Measurements from ENCODE around the gene TMEM266.
"Not testable (repeated sequence)": the region's sequence is repeated elsewhere in the genome, so short reads cannot be mapped to it uniquely, and the experiment has no call there.

Gene TMEM266

DNA sequence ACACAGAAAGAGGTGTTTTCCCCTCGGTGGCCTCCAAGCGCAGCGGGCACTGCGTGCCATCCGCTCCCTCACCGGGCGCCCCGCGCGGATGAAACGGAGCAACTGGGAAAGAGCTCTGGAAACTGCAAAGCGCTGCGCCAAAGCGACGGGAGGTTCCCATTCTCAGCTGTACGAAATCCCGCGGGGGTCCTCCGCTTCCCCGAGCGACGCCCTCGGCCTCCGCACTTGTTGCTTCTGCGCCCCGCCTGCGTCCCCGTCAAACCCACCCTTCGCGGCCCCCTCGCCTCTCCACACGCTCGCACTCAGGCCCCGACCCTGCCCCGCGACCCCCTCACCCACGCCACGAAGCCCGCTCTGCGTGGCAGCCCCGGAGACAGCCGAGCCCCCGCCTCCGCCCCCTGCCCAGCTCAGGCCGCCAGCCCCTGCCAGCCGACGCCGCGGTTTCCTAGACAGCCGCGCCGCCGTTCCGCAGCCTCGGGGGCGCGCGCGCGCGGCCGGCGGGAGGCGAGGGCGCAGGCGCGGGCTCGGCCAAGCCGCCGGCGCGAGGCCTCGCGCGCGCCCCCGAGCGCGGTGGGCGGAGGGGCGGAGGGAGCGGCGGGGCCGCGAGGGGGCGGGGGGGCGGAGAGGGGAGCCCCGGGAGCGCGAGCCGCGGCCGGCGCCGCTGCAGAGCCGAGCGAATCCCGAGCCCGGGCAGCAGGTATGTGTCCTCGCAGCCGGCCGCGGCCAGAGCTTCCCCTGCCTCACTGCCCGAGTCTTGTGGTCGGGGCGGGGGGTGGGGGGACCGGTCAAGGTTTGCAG lies at the start of gene TMEM266:
TMEM266 (plus strand) TSS at position 666 of the 798 bp plus-strand sequence. CDS start 74,279 bp downstream, outside the sequence.
- Mint-ChIP-seq H3K4me1 (peaks cover 15% of the 10 kb centered on the region), H3K9me3 (no peaks in the 10 kb centered on the region), H3K27ac (no peak within 1 kb of the TSS), H3K4me3 (peak within 1 kb of the TSS; percentile 61), H3K36me3 (no peaks in the 10 kb centered on the region), H3K27me3 (peaks cover 75% of the 10 kb centered on the region)
- DNase-seq, result peak; percentile 40
- CTCF ChIA-PET, result interaction anchor here (0.7 to 9.5 kb wide), 8 partner anchors 17 to 330 kb away, joined by 3 to 203 read pairs (median 3); no protein-coding TSS in a partner anchor

DNA sequence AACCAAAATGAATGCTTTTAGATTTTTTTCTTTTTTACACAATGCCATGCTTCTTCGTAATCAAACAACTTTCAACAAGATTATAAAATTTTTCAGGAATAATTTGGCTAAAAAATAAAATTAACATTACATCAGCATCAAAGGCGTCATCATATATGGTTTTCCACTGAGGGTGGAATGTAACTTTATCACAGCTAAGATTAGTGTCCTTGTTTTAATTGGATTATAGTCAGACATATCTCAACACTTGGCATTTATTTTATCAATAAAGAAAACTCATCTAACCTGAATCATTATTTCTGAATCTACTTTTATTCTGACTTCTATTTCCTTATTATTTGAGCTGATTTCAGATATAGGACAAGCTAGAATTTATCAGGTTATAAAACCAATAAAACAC lies 49.2 kb upstream of the TMEM266 start:
- H3K4me3 Mint-ChIP-seq, result no peak overlapping the region
- no peaks in the 10 kb centered on the region for H3K9me3 Mint-ChIP-seq
- H3K27me3 Mint-ChIP-seq, result peaks cover 16% of the 10 kb centered on the region
- CTCF ChIA-PET, result interaction anchor here (0.6 kb wide), 1 partner anchor 27 kb away, joined by 3 read pairs; no protein-coding TSS in a partner anchor
- peaks cover 2% of the 10 kb centered on the region for H3K4me1 Mint-ChIP-seq
- no peak for DNase-seq
- H3K36me3 Mint-ChIP-seq, result no peaks in the 10 kb centered on the region
- H3K27ac Mint-ChIP-seq, result no peak overlapping the region

GRCh38 chr15:76011627-76012551 lies 47.9 kb upstream of the TMEM266 start, which contains the start of gene NRG4:
NRG4 (minus strand) TSS chr15:76012424; CDS start chr15:76011230, 1,194 bp downstream.
- H3K4me1 Mint-ChIP-seq, result peaks cover 2% of the 10 kb centered on the region
- CTCF ChIA-PET, result no interaction called here
- H3K36me3 Mint-ChIP-seq, result no peaks in the 10 kb centered on the region
- H3K4me3 Mint-ChIP-seq, result no peak within 1 kb of the TSS
- H3K9me3 Mint-ChIP-seq, result peaks cover 4% of the 10 kb centered on the region
- no peak within 1 kb of the TSS for H3K27ac Mint-ChIP-seq
- DNase-seq, result no peak
- peaks cover 13% of the 10 kb centered on the region for H3K27me3 Mint-ChIP-seq

DNA sequence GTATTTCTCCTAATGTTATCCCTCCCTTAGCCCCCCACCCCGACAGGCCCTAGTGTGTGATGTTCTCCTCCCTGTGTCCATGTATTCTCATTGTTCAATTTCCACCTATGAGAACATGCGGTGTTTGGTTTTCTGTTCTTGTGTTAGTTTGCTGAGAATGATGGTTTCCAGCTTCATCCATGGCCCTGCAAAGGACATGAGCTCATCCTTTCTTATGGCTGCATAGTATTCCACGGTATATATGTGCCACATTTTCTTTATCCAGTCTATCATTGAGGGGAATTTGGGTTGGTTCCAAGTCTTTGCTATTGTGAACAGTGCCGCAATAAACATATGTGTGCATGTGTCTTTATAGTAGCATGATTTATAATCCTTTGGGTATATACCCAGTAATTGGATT lies 46.3 kb upstream of the TMEM266 start:
- CTCF ChIA-PET, DNase-seq, H3K9me3 Mint-ChIP-seq, H3K27ac Mint-ChIP-seq, H3K4me3 Mint-ChIP-seq, H3K36me3 Mint-ChIP-seq, H3K4me1 Mint-ChIP-seq: not testable (repeated sequence)
- H3K27me3 Mint-ChIP-seq, result peaks cover 13% of the 10 kb centered on the region

- CTCF ChIA-PET, result no interaction called here
- Mint-ChIP-seq H3K36me3 (no peaks in the 10 kb centered on the region), H3K27me3 (peaks cover 11% of the 10 kb centered on the region), H3K4me1 (no peaks in the 10 kb centered on the region), H3K4me3 (no peak overlapping the region), H3K9me3 (peaks cover 12% of the 10 kb centered on the region), H3K27ac (no peak overlapping the region)
- no peak for DNase-seq
These were observed 35.6 kb upstream of the TMEM266 start for GRCh38 chr15:76024021-76024768.

GRCh38 chr15:76032046-76032445 lies 27.7 kb upstream of the TMEM266 start:
- H3K27ac Mint-ChIP-seq, result no peak overlapping the region
- H3K4me3 Mint-ChIP-seq, result no peak overlapping the region
- no peak for DNase-seq
- no peaks in the 10 kb centered on the region for H3K4me1 Mint-ChIP-seq
- H3K36me3 Mint-ChIP-seq, result no peaks in the 10 kb centered on the region
- CTCF ChIA-PET, result no interaction called here
- no peaks in the 10 kb centered on the region for H3K9me3 Mint-ChIP-seq
- peaks cover 22% of the 10 kb centered on the region for H3K27me3 Mint-ChIP-seq

- no peaks in the 10 kb centered on the region for H3K9me3 Mint-ChIP-seq
- CTCF ChIA-PET, result no interaction called here
- H3K27me3 Mint-ChIP-seq, result peaks cover 27% of the 10 kb centered on the region
- H3K4me3 Mint-ChIP-seq, result no peak overlapping the region
- no peak overlapping the region for H3K27ac Mint-ChIP-seq
- H3K4me1 Mint-ChIP-seq, result no peaks in the 10 kb centered on the region
- no peak for DNase-seq
- no peaks in the 10 kb centered on the region for H3K36me3 Mint-ChIP-seq
These were observed 26.3 kb upstream of the TMEM266 start for GRCh38 chr15:76033438-76033837.

- no peaks in the 10 kb centered on the region for H3K9me3 Mint-ChIP-seq
- no peaks in the 10 kb centered on the region for H3K4me1 Mint-ChIP-seq
- no peak overlapping the region for H3K4me3 Mint-ChIP-seq
- H3K27me3 Mint-ChIP-seq, result peaks cover 33% of the 10 kb centered on the region
- no peak overlapping the region for H3K27ac Mint-ChIP-seq
- H3K36me3 Mint-ChIP-seq, result no peaks in the 10 kb centered on the region
- no peak for DNase-seq
- CTCF ChIA-PET, result no interaction called here
These were observed 25.7 kb upstream of the TMEM266 start for GRCh38 chr15:76034111-76034510.

DNA sequence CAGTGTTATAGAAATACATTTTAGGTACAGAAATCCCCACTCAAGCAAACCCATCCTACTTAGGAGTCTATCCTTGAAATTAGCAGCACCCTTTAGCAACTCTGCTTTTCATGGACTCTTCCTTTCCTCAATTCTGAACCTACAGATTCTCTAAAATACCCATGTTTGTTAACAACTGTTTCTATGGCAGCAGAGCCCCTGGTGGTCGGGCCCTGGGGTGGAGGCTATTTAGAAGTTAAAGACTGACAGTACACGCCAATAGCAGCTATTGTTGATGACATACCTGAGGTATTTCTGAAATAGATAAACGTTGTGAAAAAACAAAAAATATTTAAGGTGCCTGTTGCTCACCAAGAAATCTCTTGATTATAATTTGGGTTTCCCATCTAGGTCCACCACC lies 24.2 kb upstream of the TMEM266 start:
- Mint-ChIP-seq H3K4me1 (no peaks in the 10 kb centered on the region), H3K27ac (no peak overlapping the region), H3K36me3 (no peaks in the 10 kb centered on the region), H3K9me3 (no peaks in the 10 kb centered on the region), H3K4me3 (no peak overlapping the region), H3K27me3 (peaks cover 35% of the 10 kb centered on the region)
- CTCF ChIA-PET, result no interaction called here
- DNase-seq, result no peak

DNA sequence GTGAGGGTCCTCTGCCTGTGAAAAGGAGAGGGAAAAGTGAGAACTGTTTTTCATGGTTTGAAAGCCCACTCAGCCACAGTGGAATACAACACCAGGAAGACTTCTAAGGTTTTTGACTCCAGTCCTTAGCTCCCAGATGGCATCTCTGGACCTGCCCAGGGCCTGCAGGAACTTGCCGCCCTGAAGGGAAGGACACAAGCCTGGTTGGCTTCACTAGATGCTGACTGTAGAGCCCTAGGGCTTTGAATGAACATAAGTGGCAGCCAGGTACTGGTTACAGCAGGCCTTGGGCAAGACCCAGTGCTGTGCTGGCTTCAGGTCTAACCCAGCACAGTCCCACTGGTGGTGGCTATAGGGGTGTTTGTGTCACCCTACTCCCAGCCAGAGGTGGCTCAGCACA lies 21.3 kb upstream of the TMEM266 start:
- no peak for DNase-seq
- CTCF ChIA-PET, result no interaction called here
- Mint-ChIP-seq H3K4me3 (no peak overlapping the region), H3K27me3 (peaks cover 47% of the 10 kb centered on the region), H3K27ac (no peak overlapping the region), H3K9me3 (peaks cover 3% of the 10 kb centered on the region), H3K4me1 (no peaks in the 10 kb centered on the region), H3K36me3 (no peaks in the 10 kb centered on the region)

DNA sequence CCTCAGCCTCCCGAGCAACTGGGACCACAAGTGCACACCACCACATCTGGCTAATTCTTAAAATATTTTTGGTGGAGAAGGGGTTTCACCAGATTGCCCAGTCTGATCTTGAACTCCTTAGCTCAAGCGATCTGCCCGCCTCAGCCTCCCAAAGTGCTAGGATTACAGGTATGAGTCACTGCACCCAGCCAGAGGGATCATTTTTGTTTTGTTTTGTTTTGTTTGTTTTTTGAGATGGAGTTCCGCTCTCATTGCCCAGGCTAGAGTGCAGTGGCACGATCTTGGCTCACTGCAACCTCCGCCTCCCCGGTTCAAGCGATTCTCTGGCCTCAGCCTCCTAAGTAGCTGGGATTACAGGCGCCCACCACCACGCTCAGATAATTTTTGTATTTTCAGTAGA lies 5.6 kb upstream of the TMEM266 start:
- H3K4me3 Mint-ChIP-seq, H3K9me3 Mint-ChIP-seq, H3K36me3 Mint-ChIP-seq, DNase-seq, H3K27ac Mint-ChIP-seq: not testable (repeated sequence)
- H3K27me3 Mint-ChIP-seq, result peaks cover 37% of the 10 kb centered on the region
- CTCF ChIA-PET, result interaction anchor here (9.5 kb wide), 1 partner anchor 86 kb away, joined by 203 read pairs; no protein-coding TSS in a partner anchor
- peaks cover 13% of the 10 kb centered on the region for H3K4me1 Mint-ChIP-seq

- H3K4me1 Mint-ChIP-seq, result peaks cover 15% of the 10 kb centered on the region
- peaks cover 58% of the 10 kb centered on the region for H3K27me3 Mint-ChIP-seq
- no peaks in the 10 kb centered on the region for H3K9me3 Mint-ChIP-seq
- H3K27ac Mint-ChIP-seq, result no peak overlapping the region
- no peaks in the 10 kb centered on the region for H3K36me3 Mint-ChIP-seq
- no peak overlapping the region for H3K4me3 Mint-ChIP-seq
- CTCF ChIA-PET, result interaction anchor here (0.7 to 9.5 kb wide), 11 partner anchors 9 to 247 kb away, joined by 3 to 203 read pairs (median 3); no protein-coding TSS in a partner anchor
- no peak for DNase-seq
These were observed 2.9 kb upstream of the TMEM266 start for GRCh38 chr15:76056931-76057330.

DNA sequence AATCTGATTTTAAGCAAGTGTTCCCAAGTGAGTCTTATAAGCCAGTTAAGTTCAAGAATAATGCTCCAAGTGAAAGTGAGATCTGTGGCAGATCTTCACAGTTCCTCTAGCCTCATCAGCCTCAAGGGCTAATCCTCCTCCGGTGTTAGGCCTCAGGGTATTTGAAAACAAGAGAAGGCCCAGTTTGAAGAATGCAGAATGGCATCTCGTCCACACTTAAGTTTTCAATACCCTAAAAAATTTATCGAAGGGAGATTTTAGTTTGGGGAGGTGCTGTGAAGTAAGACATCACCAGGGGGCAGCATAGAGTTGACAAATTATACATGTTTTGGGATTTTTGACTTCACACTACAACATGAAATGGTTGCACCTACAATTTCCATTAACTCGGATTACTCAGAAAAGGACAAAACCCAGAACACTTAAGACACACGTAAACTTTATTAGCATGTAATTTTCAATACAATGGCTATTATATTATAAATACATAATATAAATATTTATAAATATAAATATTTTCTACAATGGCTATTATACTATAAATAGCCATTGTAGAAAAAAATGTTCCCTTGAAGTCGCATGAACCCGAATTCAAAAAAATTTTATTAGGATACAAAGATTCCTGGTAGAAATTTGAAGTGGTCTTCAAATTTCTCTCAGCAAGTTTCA lies 2.3 kb upstream of the TMEM266 start:
- Mint-ChIP-seq H3K4me1 (peaks cover 15% of the 10 kb centered on the region), H3K27me3 (peaks cover 61% of the 10 kb centered on the region), H3K27ac (no peak overlapping the region), H3K4me3 (no peak overlapping the region), H3K9me3 (no peaks in the 10 kb centered on the region), H3K36me3 (no peaks in the 10 kb centered on the region)
- peak; percentile 57 for DNase-seq
- CTCF ChIA-PET, result interaction anchor here (0.7 to 9.5 kb wide), 13 partner anchors 8 to 248 kb away, joined by 3 to 203 read pairs (median 3); no protein-coding TSS in a partner anchor
